Vagina (tissue), 2 donors: ENCODE data around the gene SIGLEC7. TPM values are rescaled to one million over a fixed set of nuclear protein-coding genes. Genes with fewer than 3 reads are reported as not detected.
A peak's percentile ranks its signal among the peaks of the same experiment; 100 is the strongest.
"Not testable (repeated sequence)": the region's sequence is repeated elsewhere in the genome, so short reads cannot be mapped to it uniquely, and the experiment has no call there.

Experiments
- DNase-seq, 2 donors: peaks; one replicate each; pipeline ENCODE4 v3.0.0-alpha.2; 2017; ENCODE audit errors: extremely low spot score in 2 of 2
- H3K27ac ChIP-seq: fragments of 200-600 bp; sonication (generic); one replicate; pipeline ENCODE4 v1.5.1; 2019
- H3K27me3 ChIP-seq: fragments of 200-600 bp; sonication (generic); one replicate; pipeline ENCODE4 v1.5.1; 2019
- H3K36me3 ChIP-seq, 2 donors: fragments of 200-600 bp; sonication (generic); one replicate each; pipeline ENCODE4 v1.5.1; 2017 to 2019
- H3K4me1 ChIP-seq: fragments of 200-600 bp; sonication (generic); one replicate; pipeline ENCODE4 v1.5.1; 2019
- H3K4me3 ChIP-seq, 2 donors: fragments of 200-600 bp; sonication (generic); 1 replicate in 1 of 2; 2 replicates in 1 of 2; pipeline ENCODE4 v1.5.1; 2016 to 2019
- H3K9me3 ChIP-seq: fragments of 200-600 bp; sonication (generic); one replicate; pipeline ENCODE4 v1.5.1; 2019
- POLR2A ChIP-seq, 2 donors: fragments of 450-650 bp; IDR thresholded peaks; one replicate each; pipeline ENCODE4 v1.6.1; 2017; ENCODE audit warnings: antibody characterized with exemption in 2 of 2, mild to moderate bottlenecking in 2 of 2, moderate library complexity in 2 of 2
- POLR2AphosphoS5 ChIP-seq, 2 donors: sonication (generic); formaldehyde crosslinking; IDR thresholded peaks; one replicate each; pipeline ENCODE4 v1.9.0; 2017; ENCODE audit warnings: antibody characterized with exemption in 2 of 2, mild to moderate bottlenecking in 2 of 2, low read depth in 1 of 2; ENCODE audit not compliant: insufficient read depth in 1 of 2
- intact Hi-C: fragments of 100-400 bp; cut with DNase I; formaldehyde crosslinking; loops from one replicate; pipeline ENCODE4 v1.15.1; 2023
- total RNA-seq: library from RNA; depleted of rRNA; stranded (reverse); fragments of >200 nt; gene quantifications from one replicate; pipeline ENCODE4 v1.2.3, GENCODE V29; 2016
- TF ChIP-seq, protein P1 (sequence below), 3 experiments: fragments of 450-650 bp in 2 of 3; fragments of 200-600 bp in 1 of 3; sonication (generic) in 1 of 3; IDR thresholded peaks; one replicate each; pipeline ENCODE4 v1.5.1; 2017 to 2019; ENCODE audit warnings: antibody characterized with exemption in 3 of 3, mild to moderate bottlenecking in 2 of 3, moderate library complexity in 2 of 3

SIGLEC7 gene
- total RNA-seq, 1 donor from 2014 or later: 1.5 TPM

DNA sequence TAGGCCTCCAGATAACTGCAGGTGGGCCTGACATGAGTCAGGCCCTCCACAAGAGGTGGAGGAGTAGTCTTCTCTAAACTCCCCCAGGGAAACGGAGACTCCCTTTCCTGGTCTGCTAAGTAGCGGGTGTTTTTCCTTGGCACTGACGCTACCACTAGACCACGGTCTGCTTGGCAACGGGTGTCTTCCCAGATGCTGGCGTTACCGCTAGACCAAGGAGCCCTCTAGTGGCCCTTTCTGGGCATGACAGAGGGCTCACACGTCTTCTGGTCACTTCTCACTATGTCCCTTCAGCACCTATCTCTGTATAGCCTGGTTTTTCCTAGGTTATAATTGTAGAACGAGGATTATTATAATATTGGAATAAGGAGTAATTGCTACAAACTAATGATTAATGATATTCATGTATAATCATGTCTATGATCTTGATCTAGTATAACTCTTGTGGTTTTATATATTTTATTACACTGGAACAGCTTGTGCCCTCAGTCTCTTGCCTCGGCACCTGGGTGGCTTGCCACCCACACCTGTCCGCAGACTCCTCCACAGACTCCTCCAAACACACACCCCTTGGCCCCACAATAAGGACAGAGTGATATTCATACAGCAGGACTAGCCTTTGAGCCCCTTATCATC is 27.3 kb downstream of the SIGLEC7 start:
- intact Hi-C loops, H3K27me3 ChIP-seq, DNase-seq, H3K4me3 ChIP-seq, H3K36me3 ChIP-seq, H3K9me3 ChIP-seq, H3K27ac ChIP-seq, H3K4me1 ChIP-seq: not testable (repeated sequence)
- TF ChIP-seq, protein P1, sequence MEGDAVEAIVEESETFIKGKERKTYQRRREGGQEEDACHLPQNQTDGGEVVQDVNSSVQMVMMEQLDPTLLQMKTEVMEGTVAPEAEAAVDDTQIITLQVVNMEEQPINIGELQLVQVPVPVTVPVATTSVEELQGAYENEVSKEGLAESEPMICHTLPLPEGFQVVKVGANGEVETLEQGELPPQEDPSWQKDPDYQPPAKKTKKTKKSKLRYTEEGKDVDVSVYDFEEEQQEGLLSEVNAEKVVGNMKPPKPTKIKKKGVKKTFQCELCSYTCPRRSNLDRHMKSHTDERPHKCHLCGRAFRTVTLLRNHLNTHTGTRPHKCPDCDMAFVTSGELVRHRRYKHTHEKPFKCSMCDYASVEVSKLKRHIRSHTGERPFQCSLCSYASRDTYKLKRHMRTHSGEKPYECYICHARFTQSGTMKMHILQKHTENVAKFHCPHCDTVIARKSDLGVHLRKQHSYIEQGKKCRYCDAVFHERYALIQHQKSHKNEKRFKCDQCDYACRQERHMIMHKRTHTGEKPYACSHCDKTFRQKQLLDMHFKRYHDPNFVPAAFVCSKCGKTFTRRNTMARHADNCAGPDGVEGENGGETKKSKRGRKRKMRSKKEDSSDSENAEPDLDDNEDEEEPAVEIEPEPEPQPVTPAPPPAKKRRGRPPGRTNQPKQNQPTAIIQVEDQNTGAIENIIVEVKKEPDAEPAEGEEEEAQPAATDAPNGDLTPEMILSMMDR (IDR thresholded peaks at IDR 0.05): peak; percentile 54 to 68 (median 66)

DNA sequence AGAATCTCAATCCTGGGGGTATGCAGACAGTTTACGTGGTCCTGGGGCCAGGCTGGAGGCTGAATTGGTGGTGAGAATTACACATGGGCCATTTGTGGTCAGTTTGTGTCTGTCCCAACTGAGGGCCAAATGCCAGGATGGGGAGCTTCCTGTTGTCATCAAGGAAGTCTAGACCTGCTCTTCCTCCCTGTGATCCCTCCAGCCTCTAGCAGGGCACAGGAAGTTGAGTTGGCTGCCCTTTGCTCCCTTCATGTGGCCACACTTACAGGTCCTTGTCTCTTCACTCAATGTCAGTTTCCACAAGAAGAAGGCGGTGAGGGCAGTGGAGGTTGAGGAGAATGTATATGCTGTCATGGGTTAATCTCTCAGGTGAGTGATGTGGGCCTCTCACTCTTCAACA is 30.1 kb downstream of the SIGLEC7 start:
- intact Hi-C loops: no loop called here
- H3K27me3 ChIP-seq: no peaks in the 10 kb centered on the region

DNA sequence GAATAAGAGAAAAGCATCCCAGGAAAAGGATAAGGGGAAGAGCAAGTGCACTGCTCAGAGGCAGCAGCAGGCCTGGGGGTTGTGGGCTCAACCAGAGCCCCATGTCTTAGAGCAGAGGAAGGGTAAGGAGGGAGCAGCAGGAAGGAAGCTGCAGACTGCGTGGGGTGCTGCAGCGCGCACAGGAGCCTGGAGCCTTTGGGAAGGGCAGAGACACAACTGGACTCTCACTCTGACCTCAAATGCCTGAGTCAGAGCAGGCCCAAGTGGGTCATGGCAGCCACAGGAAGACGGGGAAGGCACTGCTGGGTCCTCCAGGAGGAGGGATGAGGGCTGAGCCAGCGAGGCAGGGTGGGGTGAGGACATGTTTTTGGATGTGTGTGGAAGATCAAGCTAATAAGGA is 31.6 kb downstream of the SIGLEC7 start:
- H3K36me3 ChIP-seq: no peaks in the 10 kb centered on the region
- H3K9me3 ChIP-seq: no peaks in the 10 kb centered on the region
- DNase-seq: no peak
- H3K27ac ChIP-seq: no peak overlapping the region
- intact Hi-C loops: no loop called here
- no peaks in the 10 kb centered on the region for H3K4me1 ChIP-seq
- H3K4me3 ChIP-seq: no peak overlapping the region
- no peak for TF ChIP-seq POLR2A (IDR thresholded peaks at IDR 0.05)
- TF ChIP-seq POLR2AphosphoS5 (IDR thresholded peaks at IDR 0.05; ENCODE audit: insufficient read depth in 1 of 2, low read depth in 1 of 2): no peak
- H3K27me3 ChIP-seq: no peaks in the 10 kb centered on the region

More for the DNA sequence above, 30.1 kb downstream of the SIGLEC7 start:
- Histone ChIP-seq H3K9me3 (no peaks in the 10 kb centered on the region), H3K4me3 (no peak overlapping the region), H3K36me3 (no peaks in the 10 kb centered on the region), H3K4me1 (no peaks in the 10 kb centered on the region), H3K27ac (no peak overlapping the region)
- TF ChIP-seq, protein P1 (IDR thresholded peaks at IDR 0.05): no peak
- TF ChIP-seq POLR2AphosphoS5 (IDR thresholded peaks at IDR 0.05; ENCODE audit: insufficient read depth in 1 of 2, low read depth in 1 of 2) (no peak), POLR2A (IDR thresholded peaks at IDR 0.05) (no peak)
- no peak for DNase-seq

DNA sequence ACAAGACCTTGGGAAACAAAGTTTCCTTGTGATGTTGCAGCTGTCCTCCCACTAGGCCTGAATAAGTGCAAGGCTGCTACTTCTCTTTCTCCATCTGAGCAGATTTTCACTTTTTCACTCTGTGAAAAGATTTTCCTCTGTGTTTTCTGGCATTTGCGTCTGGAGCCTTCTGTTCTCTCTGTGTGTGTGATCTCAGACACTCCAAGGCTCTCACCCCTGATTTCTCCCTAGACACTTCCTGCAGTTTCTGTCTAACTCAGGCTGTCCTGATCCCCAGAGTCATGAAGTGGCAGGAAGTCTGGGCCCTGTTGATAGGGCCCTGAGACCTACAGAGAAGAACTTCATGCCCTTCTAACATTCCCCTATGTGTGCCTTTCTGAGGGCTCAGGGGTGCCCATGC is 37.2 kb downstream of the SIGLEC7 start:
- Histone ChIP-seq H3K9me3 (no peaks in the 10 kb centered on the region), H3K36me3 (no peaks in the 10 kb centered on the region), H3K4me3 (no peak overlapping the region), H3K27me3 (no peaks in the 10 kb centered on the region), H3K27ac (no peak overlapping the region), H3K4me1 (no peaks in the 10 kb centered on the region)
- intact Hi-C loops: no loop called here
- no peak for DNase-seq
- TF ChIP-seq POLR2AphosphoS5 (IDR thresholded peaks at IDR 0.05; ENCODE audit: insufficient read depth in 1 of 2, low read depth in 1 of 2) (no peak), POLR2A (IDR thresholded peaks at IDR 0.05) (no peak)
- TF ChIP-seq, protein P1 (IDR thresholded peaks at IDR 0.05): no peak

DNA sequence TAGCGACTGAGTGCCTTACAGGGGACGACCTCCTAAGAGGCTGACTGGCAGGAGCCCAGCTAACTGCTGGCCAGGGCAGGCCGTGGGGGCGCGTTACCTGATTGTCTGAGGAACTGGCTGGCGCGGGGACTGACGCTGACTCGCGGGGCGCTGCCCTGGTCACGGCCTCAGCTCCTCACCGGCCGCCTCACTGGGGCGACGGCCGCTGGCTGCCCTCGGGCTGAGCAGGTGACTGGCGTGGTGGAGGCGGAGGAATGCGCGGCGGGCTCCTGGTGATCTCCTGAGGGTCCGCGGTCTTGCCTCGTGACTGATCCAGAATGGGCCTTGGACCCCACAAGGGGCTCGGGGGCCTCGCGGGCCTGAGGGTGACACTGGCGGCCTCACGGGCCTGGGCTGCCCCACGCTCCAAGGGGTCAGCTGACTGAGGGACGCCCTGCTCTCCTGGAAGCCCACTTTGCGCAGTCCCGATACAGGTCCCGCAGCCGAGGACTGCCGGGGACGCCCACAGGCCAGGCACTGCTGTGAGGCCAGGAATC is 39.3 kb downstream of the SIGLEC7 start:
- no peaks in the 10 kb centered on the region for H3K27me3 ChIP-seq
- no peaks in the 10 kb centered on the region for H3K4me1 ChIP-seq
- intact Hi-C loops: no loop called here
- H3K9me3 ChIP-seq: no peaks in the 10 kb centered on the region
- no peak overlapping the region for H3K4me3 ChIP-seq
- no peak for TF ChIP-seq POLR2AphosphoS5 (IDR thresholded peaks at IDR 0.05; ENCODE audit: insufficient read depth in 1 of 2, low read depth in 1 of 2)
- TF ChIP-seq, protein P1 (IDR thresholded peaks at IDR 0.05): no peak
- no peak for TF ChIP-seq POLR2A (IDR thresholded peaks at IDR 0.05)
- H3K36me3 ChIP-seq: no peaks in the 10 kb centered on the region
- DNase-seq: peak in 1 of 2 donors; percentile 49
- H3K27ac ChIP-seq: no peak overlapping the region
